ENCODE measurements around the gene DOCK2.

DOCK2 gene

GRCh38 chr5:169637085-169637548, at the start of gene DOCK2:
DOCK2 (plus strand) TSS chr5:169637275; CDS start chr5:169637327, 52 bp downstream.
- Histone ChIP-seq H3K27me3 (ENCODE audit: control insufficient read depth, insufficient read depth, low read length) (peaks cover 22% of the 10 kb centered on the region), H3K27ac (ENCODE audit: low read depth, low read length) (no peak within 1 kb of the TSS), H3K36me3 (ENCODE audit: control insufficient read depth, insufficient read depth, low read length) (no peaks in the 10 kb centered on the region), H3K4me1 (ENCODE audit: control insufficient read depth, insufficient read depth, low read length) (0 out of 2 replicates have a peak, but pooled peaks cover 3% of the 10 kb centered on the region), H3K9ac (ENCODE audit: low read length) (peak within 1 kb of the TSS; percentile 12), H3K9me3 (ENCODE audit: control insufficient read depth, insufficient read depth, low read depth, low read length) (peaks cover 9% of the 10 kb centered on the region; the same call in 1 of the 2 replicates), H3K4me3 (ENCODE audit: low read depth, low read length) (peak within 1 kb of the TSS; percentile 73)

GRCh38 chr5:169590602-169591001, 46.5 kb upstream of the DOCK2 start:
- H3K4me1 ChIP-seq (ENCODE audit: control insufficient read depth, insufficient read depth, low read length), result no peaks in the 10 kb centered on the region
- peaks cover 80% of the 10 kb centered on the region for H3K36me3 ChIP-seq (ENCODE audit: control insufficient read depth, insufficient read depth, low read length)
- no peak overlapping the region for H3K27ac ChIP-seq (ENCODE audit: low read depth, low read length)
- no peaks in the 10 kb centered on the region for H3K9me3 ChIP-seq (ENCODE audit: control insufficient read depth, insufficient read depth, low read depth, low read length)
- no peak overlapping the region for H3K9ac ChIP-seq (ENCODE audit: low read length)
- no peak overlapping the region for H3K4me3 ChIP-seq (ENCODE audit: low read depth, low read length)
- H3K27me3 ChIP-seq (ENCODE audit: control insufficient read depth, insufficient read depth, low read length), result no peaks in the 10 kb centered on the region

- Histone ChIP-seq H3K4me1 (ENCODE audit: control insufficient read depth, insufficient read depth, low read length) (no peaks in the 10 kb centered on the region), H3K36me3 (ENCODE audit: control insufficient read depth, insufficient read depth, low read length) (peaks cover 90% of the 10 kb centered on the region), H3K9me3 (ENCODE audit: control insufficient read depth, insufficient read depth, low read depth, low read length) (no peaks in the 10 kb centered on the region), H3K4me3 (ENCODE audit: low read depth, low read length) (no peak overlapping the region), H3K9ac (ENCODE audit: low read length) (no peak overlapping the region), H3K27me3 (ENCODE audit: control insufficient read depth, insufficient read depth, low read length) (no peaks in the 10 kb centered on the region), H3K27ac (ENCODE audit: low read depth, low read length) (no peak overlapping the region)
Observed at GRCh38 chr5:169591636-169592035, 45.4 kb upstream of the DOCK2 start.

GRCh38 chr5:169592937-169593650, 44.0 kb upstream of the DOCK2 start:
- Histone ChIP-seq H3K36me3 (ENCODE audit: control insufficient read depth, insufficient read depth, low read length) (peaks cover 98% of the 10 kb centered on the region), H3K9me3 (ENCODE audit: control insufficient read depth, insufficient read depth, low read depth, low read length) (no peaks in the 10 kb centered on the region), H3K4me1 (ENCODE audit: control insufficient read depth, insufficient read depth, low read length) (no peaks in the 10 kb centered on the region)

GRCh38 chr5:169595172-169595820, 41.8 kb upstream of the DOCK2 start:
- H3K9ac ChIP-seq (ENCODE audit: low read length), result no peak overlapping the region
- H3K4me1 ChIP-seq (ENCODE audit: control insufficient read depth, insufficient read depth, low read length), result no peaks in the 10 kb centered on the region
- no peak overlapping the region for H3K4me3 ChIP-seq (ENCODE audit: low read depth, low read length)
- H3K9me3 ChIP-seq (ENCODE audit: control insufficient read depth, insufficient read depth, low read depth, low read length), result no peaks in the 10 kb centered on the region
- H3K27ac ChIP-seq (ENCODE audit: low read depth, low read length), result no peak overlapping the region
- H3K36me3 ChIP-seq (ENCODE audit: control insufficient read depth, insufficient read depth, low read length), result peaks cover 99% of the 10 kb centered on the region
- no peaks in the 10 kb centered on the region for H3K27me3 ChIP-seq (ENCODE audit: control insufficient read depth, insufficient read depth, low read length)

More at GRCh38 chr5:169592937-169593650, 44.0 kb upstream of the DOCK2 start:
- no peak overlapping the region for H3K9ac ChIP-seq (ENCODE audit: low read length)
- H3K27ac ChIP-seq (ENCODE audit: low read depth, low read length), result no peak overlapping the region
- H3K4me3 ChIP-seq (ENCODE audit: low read depth, low read length), result no peak overlapping the region
- no peaks in the 10 kb centered on the region for H3K27me3 ChIP-seq (ENCODE audit: control insufficient read depth, insufficient read depth, low read length)

GRCh38 chr5:169599451-169599850, 37.6 kb upstream of the DOCK2 start:
- Histone ChIP-seq H3K36me3 (ENCODE audit: control insufficient read depth, insufficient read depth, low read length) (peaks cover 98% of the 10 kb centered on the region), H3K9me3 (ENCODE audit: control insufficient read depth, insufficient read depth, low read depth, low read length) (no peaks in the 10 kb centered on the region), H3K4me1 (ENCODE audit: control insufficient read depth, insufficient read depth, low read length) (no peaks in the 10 kb centered on the region), H3K9ac (ENCODE audit: low read length) (no peak overlapping the region), H3K4me3 (ENCODE audit: low read depth, low read length) (no peak overlapping the region), H3K27ac (ENCODE audit: low read depth, low read length) (no peak overlapping the region), H3K27me3 (ENCODE audit: control insufficient read depth, insufficient read depth, low read length) (no peaks in the 10 kb centered on the region)

GRCh38 chr5:169602535-169602934, 34.5 kb upstream of the DOCK2 start:
- peaks cover 77% of the 10 kb centered on the region for H3K36me3 ChIP-seq (ENCODE audit: control insufficient read depth, insufficient read depth, low read length)
- H3K27me3 ChIP-seq (ENCODE audit: control insufficient read depth, insufficient read depth, low read length), result no peaks in the 10 kb centered on the region
- H3K27ac ChIP-seq (ENCODE audit: low read depth, low read length), result no peak overlapping the region

GRCh38 chr5:169606279-169606678, 30.8 kb upstream of the DOCK2 start:
- Histone ChIP-seq H3K9ac (ENCODE audit: low read length) (no peak overlapping the region), H3K27ac (ENCODE audit: low read depth, low read length) (no peak overlapping the region), H3K36me3 (ENCODE audit: control insufficient read depth, insufficient read depth, low read length) (peaks cover 40% of the 10 kb centered on the region), H3K9me3 (ENCODE audit: control insufficient read depth, insufficient read depth, low read depth, low read length) (peaks cover 3% of the 10 kb centered on the region; the same call in 1 of the 2 replicates), H3K4me1 (ENCODE audit: control insufficient read depth, insufficient read depth, low read length) (no peaks in the 10 kb centered on the region), H3K4me3 (ENCODE audit: low read depth, low read length) (no peak overlapping the region), H3K27me3 (ENCODE audit: control insufficient read depth, insufficient read depth, low read length) (no peaks in the 10 kb centered on the region)

More at GRCh38 chr5:169602535-169602934, 34.5 kb upstream of the DOCK2 start:
- Histone ChIP-seq H3K9me3 (ENCODE audit: control insufficient read depth, insufficient read depth, low read depth, low read length) (no peaks in the 10 kb centered on the region), H3K4me3 (ENCODE audit: low read depth, low read length) (no peak overlapping the region), H3K9ac (ENCODE audit: low read length) (no peak overlapping the region), H3K4me1 (ENCODE audit: control insufficient read depth, insufficient read depth, low read length) (no peaks in the 10 kb centered on the region)

GRCh38 chr5:169607882-169608281, 29.2 kb upstream of the DOCK2 start:
- peaks cover 3% of the 10 kb centered on the region; the same call in 1 of the 2 replicates for H3K9me3 ChIP-seq (ENCODE audit: control insufficient read depth, insufficient read depth, low read depth, low read length)
- peaks cover 23% of the 10 kb centered on the region for H3K36me3 ChIP-seq (ENCODE audit: control insufficient read depth, insufficient read depth, low read length)
- H3K27me3 ChIP-seq (ENCODE audit: control insufficient read depth, insufficient read depth, low read length), result no peaks in the 10 kb centered on the region
- no peak overlapping the region for H3K9ac ChIP-seq (ENCODE audit: low read length)
- no peak overlapping the region for H3K27ac ChIP-seq (ENCODE audit: low read depth, low read length)
- H3K4me3 ChIP-seq (ENCODE audit: low read depth, low read length), result no peak overlapping the region
- H3K4me1 ChIP-seq (ENCODE audit: control insufficient read depth, insufficient read depth, low read length), result no peaks in the 10 kb centered on the region

GRCh38 chr5:169609716-169610115, 27.4 kb upstream of the DOCK2 start:
- H3K4me3 ChIP-seq (ENCODE audit: low read depth, low read length), result no peak overlapping the region
- no peak overlapping the region for H3K27ac ChIP-seq (ENCODE audit: low read depth, low read length)

GRCh38 chr5:169610606-169611005, 26.5 kb upstream of the DOCK2 start:
- Histone ChIP-seq H3K9me3 (ENCODE audit: control insufficient read depth, insufficient read depth, low read depth, low read length) (peaks cover 3% of the 10 kb centered on the region; the same call in 1 of the 2 replicates), H3K4me3 (ENCODE audit: low read depth, low read length) (no peak overlapping the region), H3K27me3 (ENCODE audit: control insufficient read depth, insufficient read depth, low read length) (no peaks in the 10 kb centered on the region), H3K9ac (ENCODE audit: low read length) (no peak overlapping the region), H3K36me3 (ENCODE audit: control insufficient read depth, insufficient read depth, low read length) (peaks cover 4% of the 10 kb centered on the region; the same call in 1 of the 2 replicates), H3K27ac (ENCODE audit: low read depth, low read length) (no peak overlapping the region), H3K4me1 (ENCODE audit: control insufficient read depth, insufficient read depth, low read length) (no peaks in the 10 kb centered on the region)

More at GRCh38 chr5:169609716-169610115, 27.4 kb upstream of the DOCK2 start:
- H3K9ac ChIP-seq (ENCODE audit: low read length), result no peak overlapping the region
- H3K36me3 ChIP-seq (ENCODE audit: control insufficient read depth, insufficient read depth, low read length), result peaks cover 9% of the 10 kb centered on the region
- H3K4me1 ChIP-seq (ENCODE audit: control insufficient read depth, insufficient read depth, low read length), result no peaks in the 10 kb centered on the region
- no peaks in the 10 kb centered on the region for H3K27me3 ChIP-seq (ENCODE audit: control insufficient read depth, insufficient read depth, low read length)
- peaks cover 3% of the 10 kb centered on the region; the same call in 1 of the 2 replicates for H3K9me3 ChIP-seq (ENCODE audit: control insufficient read depth, insufficient read depth, low read depth, low read length)

Data from HUES6 (cell line).